MM.1S (cell line): Measurements from ENCODE around the gene ARHGAP32.

Experiments used
- DNase-seq: peaks from one replicate; pipeline ENCODE4 v3.0.0-alpha.2; 2015
- H2AFZ ChIP-seq: fragments of 300-600 bp; sonication (generic); 2 replicates; pipeline ENCODE4 v1.6.0; 2016; ENCODE audit warnings: antibody characterized with exemption, low read length
- H3F3A ChIP-seq: fragments of 300-600 bp; sonication (generic); 2 replicates; pipeline ENCODE4 v1.6.1; 2016; ENCODE audit warnings: mild to moderate bottlenecking, antibody characterized with exemption, low read length, moderate library complexity, mixed read lengths; ENCODE audit not compliant: insufficient read depth
- H3K27ac ChIP-seq: fragments of 300-600 bp; sonication (generic); 2 replicates; pipeline ENCODE4 v1.5.1; 2016; ENCODE audit warnings: mild to moderate bottlenecking, low read length
- H3K27me3 ChIP-seq: fragments of 300-600 bp; sonication (generic); replicated peaks from 2 replicates; pipeline ENCODE4 v1.6.0; 2016; ENCODE audit warnings: low read length; ENCODE audit not compliant: insufficient read depth
- H3K36me3 ChIP-seq: fragments of 300-600 bp; sonication (generic); replicated peaks from 2 replicates; pipeline ENCODE4 v1.6.1; 2016; ENCODE audit warnings: mild to moderate bottlenecking, low read length, mixed read lengths; ENCODE audit not compliant: insufficient read depth
- H3K4me1 ChIP-seq: fragments of 300-600 bp; sonication (generic); 2 replicates; pipeline ENCODE4 v1.6.1; 2016; ENCODE audit warnings: low read length, mixed read lengths
- H3K4me2 ChIP-seq: fragments of 300-600 bp; sonication (generic); 2 replicates; pipeline ENCODE4 v1.6.0; 2016; ENCODE audit warnings: low read depth, low read length
- H3K4me3 ChIP-seq: fragments of 300-600 bp; sonication (generic); 2 replicates; pipeline ENCODE4 v1.5.1; 2016; ENCODE audit warnings: low read length, mixed read lengths
- H3K79me2 ChIP-seq: fragments of 300-600 bp; sonication (generic); 2 replicates; pipeline ENCODE4 v1.6.1; 2016; ENCODE audit warnings: mixed run types, low read length, mixed read lengths
- H3K9ac ChIP-seq: fragments of 300-600 bp; sonication (generic); 2 replicates; pipeline ENCODE4 v1.6.1; 2016; ENCODE audit warnings: low read length, mixed read lengths
- H3K9me2 ChIP-seq: fragments of 300-600 bp; sonication (generic); replicated peaks from 2 replicates; pipeline ENCODE4 v1.6.1; 2016; ENCODE audit warnings: mild to moderate bottlenecking, low read length, mixed read lengths; ENCODE audit not compliant: insufficient read depth
- H3K9me3 ChIP-seq: fragments of 300-600 bp; sonication (generic); replicated peaks from 2 replicates; pipeline ENCODE4 v1.6.1; 2016; ENCODE audit warnings: mild to moderate bottlenecking, low read length, mixed read lengths; ENCODE audit not compliant: insufficient read depth
- H4K20me1 ChIP-seq: fragments of 300-600 bp; sonication (generic); 2 replicates; pipeline ENCODE4 v1.6.1; 2016; ENCODE audit warnings: mild to moderate bottlenecking, low read length, moderate library complexity, mixed read lengths; ENCODE audit not compliant: insufficient read depth
- CTCF ChIP-seq: fragments of 300-600 bp; sonication (generic); IDR thresholded peaks from 2 replicates; pipeline ENCODE4 v1.5.1; 2016; ENCODE audit warnings: antibody characterized with exemption, low read length, mixed read lengths
- EZH2 ChIP-seq: fragments of 300-600 bp; sonication (generic); optimal IDR thresholded peaks from 2 replicates; pipeline ENCODE3; 2017; ENCODE audit warnings: low read depth, mild to moderate bottlenecking, antibody characterized with exemption, low read length, mixed read lengths
- EZH2phosphoT487 ChIP-seq: fragments of 300-600 bp; sonication (generic); IDR thresholded peaks from 2 replicates; pipeline ENCODE4 v1.6.1; 2018; ENCODE audit warnings: antibody characterized with exemption, low read length

ARHGAP32 gene

GRCh38 chr11:129034001-129034400 lies 158.1 kb downstream of the ARHGAP32 start:
- Histone ChIP-seq H3K9me3 (no peaks in the 10 kb centered on the region), H3K9ac (no peak overlapping the region), H3K27ac (no peak overlapping the region), H3K27me3 (no peaks in the 10 kb centered on the region), H3F3A (no peaks in the 10 kb centered on the region), H4K20me1 (no peaks in the 10 kb centered on the region), H3K9me2 (no peaks in the 10 kb centered on the region), H3K4me3 (no peak overlapping the region), H3K79me2 (no peaks in the 10 kb centered on the region), H3K4me2 (no peak overlapping the region), H3K4me1 (no peaks in the 10 kb centered on the region), H3K36me3 (no peaks in the 10 kb centered on the region), H2AFZ (no peak overlapping the region)
- no peak for DNase-seq
- TF ChIP-seq EZH2phosphoT487: no peak
- TF ChIP-seq EZH2: no peak
- TF ChIP-seq CTCF: no peak

GRCh38 chr11:129023968-129024676 lies 168.0 kb downstream of the ARHGAP32 start:
- DNase-seq: peak; percentile 14
- Histone ChIP-seq H3K27ac (no peak overlapping the region), H3K27me3 (no peaks in the 10 kb centered on the region), H3K4me2 (no peak overlapping the region), H2AFZ (no peak overlapping the region), H3F3A (no peaks in the 10 kb centered on the region), H3K4me3 (no peak overlapping the region), H3K9me2 (no peaks in the 10 kb centered on the region), H4K20me1 (no peaks in the 10 kb centered on the region), H3K9ac (no peak overlapping the region), H3K4me1 (0 out of 2 replicates have a peak, but pooled peaks cover 6% of the 10 kb centered on the region), H3K36me3 (no peaks in the 10 kb centered on the region), H3K9me3 (no peaks in the 10 kb centered on the region), H3K79me2 (no peaks in the 10 kb centered on the region)
- TF ChIP-seq EZH2: no peak
- TF ChIP-seq EZH2phosphoT487: no peak
- no peak for TF ChIP-seq CTCF

- H3K4me3 ChIP-seq: no peak overlapping the region
- no peak for TF ChIP-seq EZH2phosphoT487
- no peak for TF ChIP-seq EZH2
- no peak for TF ChIP-seq CTCF
- DNase-seq: no peak
- H3K27me3 ChIP-seq: no peaks in the 10 kb centered on the region
- H2AFZ ChIP-seq: no peak overlapping the region
- H3K27ac ChIP-seq: no peak overlapping the region
- H3K9me3 ChIP-seq: no peaks in the 10 kb centered on the region
- H3F3A ChIP-seq: no peaks in the 10 kb centered on the region
- no peak overlapping the region for H3K9ac ChIP-seq
- H3K4me1 ChIP-seq: 0 out of 2 replicates have a peak, but pooled peaks cover 6% of the 10 kb centered on the region
- 0 out of 2 replicates have a peak overlapping the region, but pooled peaks have one; percentile 8 for H3K4me2 ChIP-seq
- H3K79me2 ChIP-seq: no peaks in the 10 kb centered on the region
- H3K36me3 ChIP-seq: no peaks in the 10 kb centered on the region
- no peaks in the 10 kb centered on the region for H4K20me1 ChIP-seq
- H3K9me2 ChIP-seq: no peaks in the 10 kb centered on the region
Observed at GRCh38 chr11:129021295-129021694, 170.8 kb downstream of the ARHGAP32 start.
